Caco-2 (cell line): ENCODE results near the gene PTK6. TPM values are rescaled to one million over a fixed set of nuclear protein-coding genes. Genes with fewer than 3 reads are reported as not detected.
"Not testable (repeated sequence)": the region's sequence is repeated elsewhere in the genome, so short reads cannot be mapped to it uniquely, and the experiment has no call there.

Source experiments
- BruUV-seq: library from RNA; stranded (reverse); fragments of 400-500 nt; replicated peaks from 2 replicates; lab custom pipeline; 2021; lab: Mats Ljungman, UMichigan
- CTCF ChIA-PET: fragments of 300-600 bp; sonication (Branson Sonifier 250); formaldehyde crosslinking; loops from one replicate; lab custom pipeline; 2022; ENCODE audit warnings: antibody characterized with exemption; lab: Charles Lee
- POLR2A ChIA-PET: fragments of 300-600 bp; sonication (Branson Sonifier 250); formaldehyde crosslinking; loops from one replicate; lab custom pipeline; 2022; ENCODE audit warnings: antibody characterized with exemption; lab: Charles Lee
- DNase-seq, 2 experiments: peaks; one replicate each; pipeline versions ENCODE4 v3.0.0 to v3.0.0-alpha.2; 2020 to 2022
- H3K27me3 ChIP-seq: replicated peaks from 2 replicates; pipeline ENCODE4 v1.6.0; 2011; ENCODE audit warnings: low read length; ENCODE audit not compliant: control insufficient read depth, insufficient read depth
- H3K36me3 ChIP-seq: 2 replicates; pipeline ENCODE4 v1.5.1; 2011; ENCODE audit warnings: low read length; ENCODE audit not compliant: control insufficient read depth, insufficient read depth
- H3K4me1 ChIP-seq: fragments of 250-450 bp; sonication (Bioruptor Pico); 2 replicates; pipeline ENCODE4 v1.5.1; 2020; ENCODE audit warnings: mild to moderate bottlenecking
- H3K4me3 ChIP-seq: 2 replicates; pipeline ENCODE4 v1.5.1; 2011; ENCODE audit warnings: low read depth, mild to moderate bottlenecking, control low read depth, low read length
- H3K9me3 ChIP-seq: fragments of 250-450 bp; sonication (Bioruptor Pico); 2 replicates; pipeline ENCODE4 v1.5.1; 2020; ENCODE audit warnings: mild to moderate bottlenecking, moderate library complexity
- H3K27ac Mint-ChIP-seq: one replicate; pipeline ENCODE4 v1.8.0; 2022; ENCODE audit warnings: mixed read lengths; ENCODE audit not compliant: unreplicated experiment
- H3K27me3 Mint-ChIP-seq: one replicate; pipeline ENCODE4 v1.8.0; 2022; ENCODE audit warnings: mixed read lengths; ENCODE audit not compliant: insufficient read depth, unreplicated experiment
- H3K36me3 Mint-ChIP-seq: one replicate; pipeline ENCODE4 v1.8.0; 2022; ENCODE audit warnings: mild to moderate bottlenecking, mixed read lengths; ENCODE audit not compliant: insufficient read depth, unreplicated experiment
- H3K4me1 Mint-ChIP-seq: one replicate; pipeline ENCODE4 v1.8.0; 2022; ENCODE audit warnings: low read depth, mixed read lengths; ENCODE audit not compliant: unreplicated experiment
- H3K4me3 Mint-ChIP-seq: one replicate; pipeline ENCODE4 v1.8.0; 2022; ENCODE audit warnings: mild to moderate bottlenecking, moderate library complexity, mixed read lengths; ENCODE audit not compliant: unreplicated experiment
- H3K9me3 Mint-ChIP-seq: one replicate; pipeline ENCODE4 v1.8.0; 2022; ENCODE audit warnings: mixed read lengths; ENCODE audit not compliant: unreplicated experiment
- CTCF ChIP-seq, 2 experiments: fragments of 200-600 bp in 1 of 2; IDR thresholded peaks; 1 replicate in 1 of 2; 2 replicates in 1 of 2; pipeline versions ENCODE4 v1.5.1 to v1.8.0; 2011 to 2022; ENCODE audit warnings: antibody characterized with exemption in 1 of 2, control low read depth in 1 of 2, inconsistent platforms in 1 of 2, low read depth in 1 of 2, low read length in 1 of 2, mild to moderate bottlenecking in 1 of 2, moderate library complexity in 1 of 2; ENCODE audit not compliant: insufficient read depth in 1 of 2, severe bottlenecking in 1 of 2, unreplicated experiment in 1 of 2
- intact Hi-C: fragments of 100-400 bp; cut with micrococcal nuclease; formaldehyde crosslinking; loops from one replicate; pipeline ENCODE4 v1.10.0; 2022; ENCODE audit not compliant: unreplicated experiment
- total RNA-seq: library from RNA; stranded (reverse); gene quantifications from 2 replicates; pipeline ENCODE4 v1.2.3, GENCODE V29; 2022

The PTK6 gene
- total RNA-seq, 1 experiment from 2014 or later, result 0.64 TPM

DNA sequence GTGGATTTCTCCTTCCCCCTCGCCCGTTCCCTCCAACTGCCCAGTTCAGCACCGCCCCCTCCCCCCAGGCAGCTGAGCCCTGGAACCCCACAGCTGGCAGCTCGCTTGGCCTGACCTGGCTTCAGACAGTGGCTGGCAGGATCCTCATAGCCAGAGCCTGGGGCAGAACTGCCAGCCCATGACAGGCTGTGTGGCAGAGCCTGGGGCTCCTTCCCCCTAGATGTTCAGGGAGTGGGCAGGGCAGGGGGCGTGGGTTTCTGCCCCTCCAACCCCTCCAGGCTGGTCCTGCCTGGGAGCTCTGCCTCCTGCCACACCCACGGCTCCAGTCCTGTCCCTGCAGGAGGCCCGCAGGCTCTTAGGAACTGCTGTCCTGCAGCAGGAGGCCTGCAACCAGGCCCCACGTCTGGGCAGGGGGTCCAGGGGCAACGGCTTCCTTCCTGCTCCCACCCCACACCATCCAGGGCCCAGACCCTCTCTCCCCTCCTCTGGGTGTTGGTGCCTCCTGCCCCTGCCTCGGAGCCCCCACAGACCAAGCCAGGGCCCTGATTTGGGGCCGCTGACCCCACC is 55.1 kb downstream of the PTK6 start:
- intact Hi-C loops, result loop anchor here (10.0 kb wide), 1 partner anchor 177 kb away; no protein-coding TSS in a partner anchor
- Histone ChIP-seq H3K27me3 (peaks cover 2% of the 10 kb centered on the region; the same call in 1 of the 2 replicates), H3K9me3 (no peaks in the 10 kb centered on the region), H3K4me3 (no peak overlapping the region), H3K4me1 (0 out of 2 replicates have a peak, but pooled peaks cover 5% of the 10 kb centered on the region), H3K36me3 (no peaks in the 10 kb centered on the region)
- TF ChIP-seq CTCF (IDR thresholded peaks at IDR 0.05; ENCODE audit: insufficient read depth in 1 of 2, low read depth in 1 of 2, low read length in 1 of 2, severe bottlenecking in 1 of 2, unreplicated experiment in 1 of 2), result no peak
- Mint-ChIP-seq H3K36me3 (no peaks in the 10 kb centered on the region), H3K27me3 (peaks cover 31% of the 10 kb centered on the region), H3K4me1 (no peaks in the 10 kb centered on the region), H3K4me3 (no peak overlapping the region), H3K27ac (no peak overlapping the region), H3K9me3 (no peaks in the 10 kb centered on the region)
- CTCF ChIA-PET, result interaction anchor here (0.6 kb wide), 1 partner anchor 12 kb away, joined by 3 read pairs; no protein-coding TSS in a partner anchor
- no peak for DNase-seq
- no TSS peak for BruUV-seq
- POLR2A ChIA-PET, result no interaction called here

- H3K9me3 ChIP-seq, result no peaks in the 10 kb centered on the region
- Mint-ChIP-seq H3K4me1 (no peaks in the 10 kb centered on the region), H3K36me3 (no peaks in the 10 kb centered on the region), H3K27ac (no peak overlapping the region), H3K27me3 (peaks cover 35% of the 10 kb centered on the region), H3K4me3 (no peak overlapping the region), H3K9me3 (no peaks in the 10 kb centered on the region)
- intact Hi-C loops, result loop anchor here (10.0 kb wide), 1 partner anchor 177 kb away; no protein-coding TSS in a partner anchor
- DNase-seq, result no peak
- no peak for TF ChIP-seq CTCF (IDR thresholded peaks at IDR 0.05; ENCODE audit: insufficient read depth in 1 of 2, low read depth in 1 of 2, low read length in 1 of 2, severe bottlenecking in 1 of 2, unreplicated experiment in 1 of 2)
- H3K4me1 ChIP-seq, result 0 out of 2 replicates have a peak, but pooled peaks cover 5% of the 10 kb centered on the region
- H3K4me3 ChIP-seq, result no peak overlapping the region
- H3K27me3 ChIP-seq, result peaks cover 2% of the 10 kb centered on the region
- no TSS peak for BruUV-seq
- no peaks in the 10 kb centered on the region for H3K36me3 ChIP-seq
- ChIA-PET CTCF (interaction anchor here (0.6 kb wide), 1 partner anchor 11 kb away, joined by 3 read pairs; no protein-coding TSS in a partner anchor), POLR2A (no interaction called here)
Observed at GRCh38 chr20:63481503-63481902, 55.7 kb downstream of the PTK6 start.

GRCh38 chr20:63479695-63480419 is 57.3 kb downstream of the PTK6 start:
- H3K4me1 Mint-ChIP-seq, H3K4me3 ChIP-seq, H3K9me3 ChIP-seq, H3K27ac Mint-ChIP-seq, CTCF ChIA-PET, H3K27me3 ChIP-seq, H3K36me3 Mint-ChIP-seq, H3K9me3 Mint-ChIP-seq, H3K4me1 ChIP-seq, DNase-seq, BruUV-seq, H3K4me3 Mint-ChIP-seq, H3K36me3 ChIP-seq: not testable (repeated sequence)
- POLR2A ChIA-PET, result interaction anchor here (0.7 kb wide), 1 partner anchor 43 kb away, joined by 3 read pairs; no protein-coding TSS in a partner anchor
- peaks cover 44% of the 10 kb centered on the region for H3K27me3 Mint-ChIP-seq
- intact Hi-C loops, result loop anchor here (10.0 kb wide), 1 partner anchor 175 kb away; no protein-coding TSS in a partner anchor
